Astrocyte (in vitro differentiated cells and primary cell): ENCODE data around the gene MPC2. TPM values are rescaled to one million over a fixed set of nuclear protein-coding genes. Genes with fewer than 3 reads are reported as not detected.

Source experiments
- DNase-seq: peaks from one replicate; pipeline ENCODE4 v3.0.0-alpha.2; 2010; ENCODE audit warnings: low read depth
- FAIRE-seq: peaks from 2 replicates; lab custom pipeline; 2011; peaks lifted over from hg19 to GRCh38; lab: Jason Lieb, UNC
- H2AFZ ChIP-seq: 2 replicates; pipeline ENCODE4 v1.6.0; 2012; ENCODE audit warnings: low read depth, low read length, inconsistent platforms
- H3K27ac ChIP-seq: 2 replicates; pipeline ENCODE4 v1.5.1; 2011; ENCODE audit warnings: low read depth, low read length, inconsistent platforms
- H3K27me3 ChIP-seq: 2 replicates; pipeline ENCODE4 v1.6.0; 2011; ENCODE audit warnings: low read length, inconsistent platforms; ENCODE audit not compliant: insufficient read depth
- H3K36me3 ChIP-seq: 2 replicates; pipeline ENCODE4 v1.5.1; 2011; ENCODE audit warnings: low read length, inconsistent platforms; ENCODE audit not compliant: insufficient read depth
- H3K4me1 ChIP-seq: 2 replicates; pipeline ENCODE4 v1.5.1; 2011; ENCODE audit warnings: low read length, inconsistent platforms; ENCODE audit not compliant: insufficient read depth
- H3K4me2 ChIP-seq: 2 replicates; pipeline ENCODE4 v1.6.0; 2012; ENCODE audit warnings: low read length, inconsistent platforms
- H3K4me3 ChIP-seq: 2 replicates; pipeline ENCODE4 v1.5.1; 2011; ENCODE audit warnings: low read depth, mild to moderate bottlenecking, low read length, inconsistent platforms; ENCODE audit not compliant: insufficient read depth
- H3K79me2 ChIP-seq: 2 replicates; pipeline ENCODE4 v1.6.0; 2012; ENCODE audit warnings: mild to moderate bottlenecking, low read length, inconsistent platforms; ENCODE audit not compliant: insufficient read depth
- H3K9ac ChIP-seq: 2 replicates; pipeline ENCODE4 v1.6.0; 2012; ENCODE audit warnings: mild to moderate bottlenecking, low read length, inconsistent platforms
- H3K9me3 ChIP-seq: 2 replicates; pipeline ENCODE4 v1.5.1; 2012; ENCODE audit warnings: low read depth, mild to moderate bottlenecking, low read length, inconsistent platforms; ENCODE audit not compliant: insufficient read depth
- H4K20me1 ChIP-seq: 2 replicates; pipeline ENCODE4 v1.6.0; 2012; ENCODE audit warnings: low read length, inconsistent platforms; ENCODE audit not compliant: insufficient read depth
- H3K27ac Mint-ChIP-seq: one replicate; pipeline ENCODE4 v1.8.0; 2021; ENCODE audit warnings: mild to moderate bottlenecking, mixed read lengths; ENCODE audit not compliant: unreplicated experiment
- H3K27me3 Mint-ChIP-seq: one replicate; pipeline ENCODE4 v1.8.0; 2021; ENCODE audit warnings: low read depth, mixed read lengths; ENCODE audit not compliant: unreplicated experiment
- H3K36me3 Mint-ChIP-seq: one replicate; pipeline ENCODE4 v1.8.0; 2021; ENCODE audit warnings: low read depth, mixed read lengths; ENCODE audit not compliant: unreplicated experiment
- H3K4me1 Mint-ChIP-seq: one replicate; pipeline ENCODE4 v1.8.0; 2021; ENCODE audit warnings: low read depth, mixed read lengths; ENCODE audit not compliant: unreplicated experiment
- H3K4me3 Mint-ChIP-seq: one replicate; pipeline ENCODE4 v1.8.0; 2021; ENCODE audit warnings: mild to moderate bottlenecking, moderate library complexity, mixed read lengths; ENCODE audit not compliant: unreplicated experiment
- H3K9me3 Mint-ChIP-seq: one replicate; pipeline ENCODE4 v1.8.0; 2021; ENCODE audit warnings: mild to moderate bottlenecking, mixed read lengths; ENCODE audit not compliant: unreplicated experiment
- CTCF ChIP-seq: IDR thresholded peaks from 2 replicates; pipeline ENCODE4 v1.5.1; 2011; ENCODE audit warnings: low read depth, mild to moderate bottlenecking, inconsistent platforms, low read length, moderate library complexity; ENCODE audit not compliant: insufficient read depth
- EZH2 ChIP-seq: IDR thresholded peaks from 2 replicates; pipeline ENCODE4 v1.6.1; 2012; ENCODE audit warnings: mild to moderate bottlenecking, low read length, inconsistent platforms; ENCODE audit not compliant: insufficient read depth
- total RNA-seq: library from RNA; stranded (reverse); gene quantifications from 2 replicates; pipeline ENCODE4 v1.2.1, GENCODE V29; 2021

The MPC2 gene
- total RNA-seq, 1 donor from 2014 or later = 62.3 TPM

DNA sequence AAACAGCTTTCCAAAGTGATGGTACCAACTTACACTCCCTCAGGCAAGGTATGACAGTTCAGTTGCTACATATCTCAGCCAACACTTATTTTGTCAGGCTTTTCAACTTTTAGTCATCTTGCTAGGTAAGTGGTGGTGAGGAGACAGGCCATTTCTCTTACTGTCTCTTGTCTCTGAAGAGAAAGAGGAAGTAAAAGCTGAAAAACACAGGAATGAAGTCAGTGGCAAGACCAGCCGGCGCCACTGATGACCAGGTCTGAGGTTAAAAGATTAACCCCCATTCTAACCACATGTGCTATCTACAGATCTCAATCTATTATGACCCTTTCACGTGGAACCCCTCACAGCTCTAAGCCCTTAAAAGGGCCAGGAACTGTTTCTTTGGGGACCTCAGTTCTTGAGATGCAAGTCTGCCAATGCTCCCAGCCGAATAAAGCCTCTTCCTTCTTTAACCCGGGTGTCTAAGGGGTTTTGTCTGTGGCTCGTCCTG lies 27.1 kb downstream of the MPC2 start:
- Histone ChIP-seq H3K4me2 (no peak overlapping the region), H3K27ac (no peak overlapping the region), H3K79me2 (no peaks in the 10 kb centered on the region), H3K27me3 (no peaks in the 10 kb centered on the region), H3K9me3 (no peaks in the 10 kb centered on the region), H2AFZ (no peak overlapping the region), H3K4me3 (no peak overlapping the region), H3K9ac (no peak overlapping the region), H3K4me1 (peaks cover 2% of the 10 kb centered on the region), H3K36me3 (no peaks in the 10 kb centered on the region), H4K20me1 (no peaks in the 10 kb centered on the region)
- DNase-seq = no peak
- peaks cover 8% of the 10 kb centered on the region for H3K36me3 Mint-ChIP-seq
- H3K4me1 Mint-ChIP-seq = peaks cover 13% of the 10 kb centered on the region
- H3K27me3 Mint-ChIP-seq = no peaks in the 10 kb centered on the region
- no peak overlapping the region for H3K4me3 Mint-ChIP-seq
- peaks cover 3% of the 10 kb centered on the region for H3K9me3 Mint-ChIP-seq
- H3K27ac Mint-ChIP-seq = no peak overlapping the region
- TF ChIP-seq EZH2 (no peak), CTCF (no peak)
- FAIRE-seq = no peak

DNA sequence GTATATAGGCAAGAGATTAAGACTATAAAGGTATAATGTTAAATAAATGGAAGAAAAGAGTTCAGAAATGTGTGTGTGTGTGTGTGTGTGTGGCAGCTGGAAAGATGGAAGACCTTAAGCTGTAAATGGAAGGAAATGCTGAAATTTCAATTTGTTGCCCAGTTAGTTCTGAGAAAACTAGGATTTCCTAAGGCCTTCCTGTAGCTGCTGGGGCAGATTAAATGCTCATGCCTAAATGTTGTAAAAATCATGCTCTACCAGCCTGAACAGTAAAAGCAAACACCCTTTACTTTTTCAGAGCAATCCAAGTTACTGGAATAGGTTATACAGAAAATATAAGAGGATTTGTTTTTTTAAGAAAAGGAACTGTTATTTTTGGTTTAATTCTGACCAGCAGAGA lies 31.2 kb downstream of the MPC2 start:
- peaks cover 4% of the 10 kb centered on the region for H3K36me3 Mint-ChIP-seq
- no peaks in the 10 kb centered on the region for H3K27me3 Mint-ChIP-seq
- no peaks in the 10 kb centered on the region for H3K9me3 ChIP-seq
- H3K27ac Mint-ChIP-seq = peak overlapping the region; percentile 75
- H3K79me2 ChIP-seq = no peaks in the 10 kb centered on the region
- H3K27me3 ChIP-seq = no peaks in the 10 kb centered on the region
- H3K4me3 Mint-ChIP-seq = no peak overlapping the region
- DNase-seq (no peak), FAIRE-seq (no peak)
- H3K27ac ChIP-seq = no peak overlapping the region
- H3K4me1 ChIP-seq = peaks cover 7% of the 10 kb centered on the region
- H3K9ac ChIP-seq = no peak overlapping the region
- H3K4me2 ChIP-seq = no peak overlapping the region
- H3K9me3 Mint-ChIP-seq = peaks cover 3% of the 10 kb centered on the region
- H3K4me3 ChIP-seq = no peak overlapping the region
- no peaks in the 10 kb centered on the region for H4K20me1 ChIP-seq
- no peaks in the 10 kb centered on the region for H3K36me3 ChIP-seq
- H2AFZ ChIP-seq = no peak overlapping the region
- no peak for TF ChIP-seq EZH2
- TF ChIP-seq CTCF = no peak
- peaks cover 28% of the 10 kb centered on the region for H3K4me1 Mint-ChIP-seq

DNA sequence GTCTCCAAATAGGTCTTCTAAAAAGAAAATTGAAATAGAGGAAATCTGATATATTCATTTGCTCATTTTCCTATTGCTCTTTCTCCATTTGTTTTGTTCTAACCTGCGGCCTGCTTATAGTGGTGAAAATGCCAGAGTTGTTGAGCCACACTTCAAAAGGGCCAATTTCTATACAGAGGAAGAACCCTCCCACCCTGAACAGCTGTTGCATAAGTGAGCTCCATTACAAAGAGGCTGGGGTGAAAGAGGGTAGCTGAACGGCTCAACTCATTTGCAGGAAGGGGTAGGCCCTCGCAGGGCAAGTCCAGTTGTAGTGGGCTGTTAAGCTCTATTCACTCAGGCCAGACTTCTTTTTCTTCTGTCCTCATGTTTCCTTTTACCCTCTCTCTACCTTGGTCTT lies 31.7 kb downstream of the MPC2 start:
- H3K27ac Mint-ChIP-seq = peak overlapping the region; percentile 75
- Histone ChIP-seq H3K79me2 (no peaks in the 10 kb centered on the region), H2AFZ (peak overlapping the region; percentile 46), H3K4me1 (peaks cover 7% of the 10 kb centered on the region), H3K27me3 (no peaks in the 10 kb centered on the region), H3K4me3 (no peak overlapping the region), H4K20me1 (no peaks in the 10 kb centered on the region), H3K9ac (no peak overlapping the region), H3K9me3 (no peaks in the 10 kb centered on the region), H3K36me3 (no peaks in the 10 kb centered on the region), H3K4me2 (peak overlapping the region; percentile 31), H3K27ac (no peak overlapping the region)
- FAIRE-seq (peak; percentile 39), DNase-seq (peak; percentile 30)
- no peak for TF ChIP-seq EZH2
- no peak for TF ChIP-seq CTCF
- H3K4me1 Mint-ChIP-seq = peaks cover 25% of the 10 kb centered on the region
- H3K36me3 Mint-ChIP-seq = peaks cover 4% of the 10 kb centered on the region
- no peaks in the 10 kb centered on the region for H3K27me3 Mint-ChIP-seq
- H3K4me3 Mint-ChIP-seq = no peak overlapping the region
- peaks cover 3% of the 10 kb centered on the region for H3K9me3 Mint-ChIP-seq
